Right lobe of liver (tissue), 6 donors: ENCODE measurements around the gene CPA1. TPM values are rescaled to one million over a fixed set of nuclear protein-coding genes. Genes with fewer than 3 reads are reported as not detected.

ENCODE experiments used
- ATAC-seq, 4 donors: fragments of 200-7000 bp; cut with Tn5 transposase; one replicate each; pipeline ENCODE4 v1.9.1; 2020; ENCODE audit warnings: mild to moderate bottlenecking in 4 of 4, moderate library complexity in 4 of 4
- DNase-seq, 3 donors: peaks; one replicate each; pipeline ENCODE4 v3.0.0-alpha.2; 2020
- H3K27ac ChIP-seq, 3 donors: fragments of 200-600 bp; one replicate each; pipeline ENCODE4 v1.8.0; 2022
- H3K27me3 ChIP-seq, 2 donors: fragments of 200-600 bp; one replicate each; pipeline ENCODE4 v1.8.0; 2022
- H3K36me3 ChIP-seq, 4 donors: fragments of 200-600 bp; sonication (generic) in 1 of 4; one replicate each; pipeline versions ENCODE4 v1.5.1 to v1.8.0; 2017 to 2022; ENCODE audit warnings: control low read depth in 1 of 4
- H3K4me1 ChIP-seq, 4 donors: fragments of 200-600 bp; sonication (generic) in 1 of 4; one replicate each; pipeline versions ENCODE4 v1.5.1 to v1.8.0; 2017 to 2022; ENCODE audit warnings: control low read depth in 1 of 4
- H3K4me3 ChIP-seq, 3 donors: fragments of 200-600 bp; one replicate each; pipeline ENCODE4 v1.8.0; 2022
- H3K9me3 ChIP-seq, 4 donors: fragments of 200-600 bp; sonication (generic) in 1 of 4; one replicate each; pipeline versions ENCODE4 v1.5.1 to v1.8.0; 2017 to 2022; ENCODE audit warnings: control low read depth in 1 of 4
- CTCF ChIP-seq, 4 donors: fragments of 200-600 bp in 3 of 4; fragments of 450-650 bp in 1 of 4; IDR thresholded peaks; one replicate each; pipeline versions ENCODE4 v1.5.1 to v1.8.0; 2016 to 2022; ENCODE audit warnings: antibody characterized with exemption in 4 of 4, mild to moderate bottlenecking in 2 of 4
- POLR2A ChIP-seq: fragments of 450-650 bp; IDR thresholded peaks from one replicate; pipeline ENCODE4 v1.6.1; 2017; ENCODE audit warnings: antibody characterized with exemption, mild to moderate bottlenecking
- WGBS: methylation state at CpG from one replicate; pipeline ENCODE4 v1.1.6; 2018; ENCODE audit warnings: low coverage, low lambda C conversion rate; ENCODE audit not compliant: insufficient coverage; ENCODE audit errors: missing lambda C conversion rate; 5-methylcytosine and 5-hydroxymethylcytosine counted together
- intact Hi-C, 2 donors: fragments of 100-400 bp; cut with DNase I; formaldehyde crosslinking; loops; one replicate each; pipeline versions ENCODE4 v1.11.2 to v1.14.1; 2022
- total RNA-seq, 6 experiments: library from RNA; depleted of rRNA in 2 of 6; stranded (reverse); fragments of >200 nt in 2 of 6; fragmentation: NEBNext Ultra II Directional in 3 of 6; extraction: Animal tissue kit (Norgen Biotek cat#: 25700) in 3 of 6; gene quantifications; one replicate each; pipeline versions ENCODE4 v1.1.0 to v1.2.4, GENCODE V29; 2016 to 2023
- donor health status: DM: no; HTN: yes; CAD: no.
- donor health status: DM: no; HTN: no; CAD: no.
- donor health status: DM: no; HTN: no; CAD: no.
- donor health status: DM: no; HTN: yes; CAD: no.
- donor health status: DM: no; HTN: yes; CAD: no.

Gene CPA1
- total RNA-seq, 6 experiments from 2014 or later = not detected

GRCh38 chr7:130337410-130337971 lies 42.8 kb upstream of the CPA1 start:
- no peaks in the 10 kb centered on the region for H3K9me3 ChIP-seq
- no peak overlapping the region for H3K4me3 ChIP-seq
- H3K4me1 ChIP-seq = no peaks in the 10 kb centered on the region
- H3K27me3 ChIP-seq = no peaks in the 10 kb centered on the region
- TF ChIP-seq CTCF (IDR thresholded peaks at IDR 0.05) = no peak
- TF ChIP-seq POLR2A = no peak
- ATAC-seq (no peak), DNase-seq (no peak)
- WGBS = 40% methylated on average over 2 of the region's 6 CpGs
- H3K36me3 ChIP-seq = no peaks in the 10 kb centered on the region
- H3K27ac ChIP-seq = no peak overlapping the region
- intact Hi-C loops = no loop called here

- Histone ChIP-seq H3K27me3 (no peaks in the 10 kb centered on the region), H3K27ac (no peak overlapping the region), H3K4me3 (no peak overlapping the region), H3K36me3 (no peaks in the 10 kb centered on the region), H3K9me3 (no peaks in the 10 kb centered on the region), H3K4me1 (no peaks in the 10 kb centered on the region)
- intact Hi-C loops = no loop called here
- DNase-seq = no peak
- ATAC-seq = no peak
- no peak for TF ChIP-seq CTCF (IDR thresholded peaks at IDR 0.05)
- no peak for TF ChIP-seq POLR2A
- WGBS = 75% methylated on average over 1 of the region's 3 CpGs
Observed at GRCh38 chr7:130338233-130338632, 42.1 kb upstream of the CPA1 start.

DNA sequence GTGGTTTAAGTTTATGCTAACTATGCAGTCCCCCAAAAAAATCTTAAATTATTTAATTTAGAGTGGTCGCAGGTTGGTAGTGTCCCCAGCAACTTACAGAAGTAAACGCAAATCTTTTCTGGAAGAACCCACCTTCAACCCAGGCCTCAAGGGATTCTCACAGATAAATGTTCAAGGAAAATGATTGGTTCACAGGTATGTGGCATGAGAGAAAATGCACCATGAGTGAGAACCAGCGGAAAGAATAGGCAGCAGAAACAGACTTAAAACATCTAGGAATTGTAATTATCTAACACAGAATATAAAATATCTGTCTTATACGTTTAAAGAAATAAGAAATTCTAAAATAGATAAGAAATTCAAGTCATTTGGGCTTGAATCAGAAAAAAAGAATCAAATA lies 38.4 kb upstream of the CPA1 start:
- H3K36me3 ChIP-seq = no peaks in the 10 kb centered on the region
- 75% methylated on average over 4 of the region's 4 CpGs for WGBS

DNA sequence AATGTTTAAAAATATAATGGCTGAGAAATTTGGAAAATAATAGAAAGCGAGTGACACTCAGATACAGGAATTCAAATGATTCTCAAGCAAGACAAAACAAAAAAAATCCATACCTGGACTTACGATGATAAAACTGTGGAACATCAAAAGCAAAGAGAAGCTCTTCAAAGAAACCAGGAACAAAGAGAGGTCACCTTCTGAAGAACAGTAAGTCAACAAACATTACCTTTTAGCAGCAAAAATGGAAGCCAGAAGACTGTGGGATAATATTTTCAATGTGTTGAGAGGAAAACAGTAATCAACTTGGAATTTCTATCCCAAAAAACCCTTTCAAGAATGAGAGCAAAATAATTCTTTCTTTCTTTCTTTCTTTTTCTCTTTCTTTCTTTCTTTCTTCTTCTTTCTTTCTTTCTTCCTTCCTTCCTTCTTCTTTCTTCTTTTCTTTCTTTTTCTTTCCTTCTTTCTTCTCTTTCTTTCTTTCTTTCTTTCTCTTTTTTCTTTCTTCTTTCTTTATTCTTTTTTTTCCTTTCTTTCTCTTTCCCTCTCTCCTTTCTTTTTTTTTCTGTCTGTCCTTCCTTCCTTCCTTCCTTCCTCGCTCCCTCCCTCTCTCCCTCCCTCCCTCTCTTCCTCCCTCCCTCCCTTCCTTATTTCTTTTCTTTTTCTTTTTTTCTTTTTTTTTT lies 37.5 kb upstream of the CPA1 start:
- 68% methylated on average over 3 of the region's 3 CpGs for WGBS
- Histone ChIP-seq H3K9me3 (no peaks in the 10 kb centered on the region), H3K4me1 (no peaks in the 10 kb centered on the region), H3K36me3 (no peaks in the 10 kb centered on the region), H3K4me3 (no peak overlapping the region), H3K27me3 (no peaks in the 10 kb centered on the region), H3K27ac (no peak overlapping the region)
- intact Hi-C loops = no loop called here
- ATAC-seq (no peak), DNase-seq (no peak)
- TF ChIP-seq CTCF (IDR thresholded peaks at IDR 0.05) (no peak), POLR2A (no peak)

More for the DNA sequence above, 38.4 kb upstream of the CPA1 start:
- DNase-seq (no peak), ATAC-seq (no peak)
- Histone ChIP-seq H3K27me3 (no peaks in the 10 kb centered on the region), H3K9me3 (no peaks in the 10 kb centered on the region), H3K4me3 (no peak overlapping the region), H3K27ac (no peak overlapping the region), H3K4me1 (no peaks in the 10 kb centered on the region)
- intact Hi-C loops = no loop called here
- TF ChIP-seq POLR2A (no peak), CTCF (IDR thresholded peaks at IDR 0.05) (no peak)
